Measurements from ENCODE around the gene SPG7.

GRCh38 chr16:89525146-89525913 is 17.1 kb downstream of the SPG7 start:
- no peak for TF ChIP-seq POLR2A (IDR thresholded peaks at IDR 0.05; ENCODE audit: low read length)
- no peak for TF ChIP-seq GATA1 (IDR thresholded peaks at IDR 0.05; ENCODE audit: low read depth, low read length)
